ENCODE measurements around the gene PAXX. TPM values are rescaled to one million over a fixed set of nuclear protein-coding genes. Genes with fewer than 3 reads are reported as not detected.
A peak's percentile ranks its signal among the peaks of the same experiment; 100 is the strongest.
"Not testable (repeated sequence)": the region's sequence is repeated elsewhere in the genome, so short reads cannot be mapped to it uniquely, and the experiment has no call there.

The PAXX gene
- total RNA-seq, 1 donor from 2014 or later: 87.8 TPM

DNA sequence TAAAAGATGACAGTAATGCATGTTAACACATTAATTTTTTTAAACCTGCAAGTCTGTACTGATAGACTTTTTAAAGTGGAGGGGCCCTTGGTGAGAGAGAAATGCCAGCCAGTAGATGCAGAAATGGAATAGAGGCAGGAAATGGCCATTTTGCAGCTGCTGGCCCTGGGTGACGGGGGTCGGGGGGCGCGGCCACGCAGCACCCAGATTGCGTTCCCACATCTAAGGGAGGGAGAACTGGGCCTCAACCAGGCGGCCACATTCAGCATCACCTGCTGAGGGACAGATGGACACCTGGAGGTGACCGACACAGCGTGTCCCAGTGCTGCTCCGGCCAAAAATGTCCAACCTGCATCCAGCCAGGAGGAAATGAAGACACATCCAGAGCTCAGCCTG lies 10.4 kb downstream of the PAXX start:
- H3K27ac Mint-ChIP-seq: no peak overlapping the region
- no peaks in the 10 kb centered on the region for H3K9me3 Mint-ChIP-seq
- no peak for DNase-seq
- no peaks in the 10 kb centered on the region for H3K27me3 Mint-ChIP-seq
- H3K4me1 Mint-ChIP-seq: peaks cover 25% of the 10 kb centered on the region
- H3K4me3 Mint-ChIP-seq: no peak overlapping the region
- intact Hi-C loops (cut with micrococcal nuclease): no loop called here
- H3K36me3 Mint-ChIP-seq (ENCODE audit: low read depth): no peaks in the 10 kb centered on the region

DNA sequence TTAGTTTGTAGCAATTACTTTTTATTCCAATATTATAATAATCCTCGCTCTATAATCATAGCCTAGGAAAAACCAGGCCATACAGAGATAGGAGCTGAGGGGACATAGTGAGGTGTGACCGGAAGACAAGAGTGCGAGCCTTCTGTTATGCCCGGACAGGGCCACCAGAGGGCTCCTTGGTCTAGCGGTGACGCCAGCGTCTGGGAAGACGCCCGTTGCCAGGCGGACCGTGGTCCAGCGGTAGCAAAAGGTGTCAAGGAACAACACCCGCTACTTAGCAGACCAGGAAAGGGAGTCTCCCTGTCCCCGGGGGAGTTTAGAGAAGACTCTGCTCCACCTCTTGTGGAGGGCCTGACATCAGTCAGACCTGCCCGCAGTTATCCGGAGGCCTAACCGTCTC lies 12.1 kb downstream of the PAXX start:
- intact Hi-C loops (cut with micrococcal nuclease): not testable (repeated sequence)

DNA sequence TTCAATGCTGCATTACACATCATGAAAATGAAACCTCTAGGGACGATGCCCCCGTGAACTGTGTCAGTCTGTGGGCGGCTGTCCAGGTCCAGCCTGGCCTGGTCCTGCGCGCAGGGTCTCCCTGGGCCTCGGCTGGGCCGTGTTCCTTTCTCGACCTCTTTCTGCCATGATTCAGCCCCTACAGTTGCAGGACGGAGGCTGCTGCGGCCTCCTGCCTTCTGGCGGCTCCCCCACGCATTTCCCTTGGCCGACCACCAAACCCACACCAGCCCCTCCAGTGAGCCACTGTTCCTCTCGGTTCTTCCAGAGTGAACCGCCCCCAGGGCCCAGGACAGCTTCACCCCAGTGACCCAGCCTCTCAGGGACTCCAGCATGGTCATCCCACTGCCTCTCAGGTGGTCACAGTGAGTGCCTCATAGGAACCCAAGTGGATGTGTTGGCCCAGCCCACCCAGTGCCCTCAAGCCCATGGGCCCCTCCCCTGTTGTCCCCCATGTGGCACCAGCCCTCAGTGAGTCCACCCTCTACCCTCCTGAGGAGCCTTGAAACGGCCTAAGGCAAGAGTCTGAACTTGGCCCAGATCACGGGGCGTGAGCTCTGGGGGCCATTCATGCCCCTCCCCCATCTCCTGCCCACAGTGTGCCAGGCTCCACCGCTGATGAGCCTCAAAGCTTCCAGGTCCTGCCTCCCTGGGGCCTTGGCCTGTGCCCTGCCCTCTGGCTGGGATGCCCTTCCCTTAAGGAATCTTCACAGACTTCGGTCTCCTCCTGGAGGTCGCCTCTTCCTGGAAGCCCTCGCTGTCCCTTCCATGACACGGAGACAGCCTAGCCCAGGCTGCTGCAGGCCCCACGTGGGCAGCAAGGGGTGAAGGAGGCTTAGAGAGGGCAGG lies 14.1 kb downstream of the PAXX start:
- no peaks in the 10 kb centered on the region for H3K27me3 Mint-ChIP-seq
- no peak overlapping the region for H3K4me3 Mint-ChIP-seq
- H3K9me3 Mint-ChIP-seq: no peaks in the 10 kb centered on the region
- peaks cover 4% of the 10 kb centered on the region for H3K4me1 Mint-ChIP-seq
- no peaks in the 10 kb centered on the region for H3K36me3 Mint-ChIP-seq (ENCODE audit: low read depth)
- intact Hi-C loops (cut with micrococcal nuclease): no loop called here
- no peak overlapping the region for H3K27ac Mint-ChIP-seq
- DNase-seq: no peak

More for the DNA sequence above, 12.1 kb downstream of the PAXX start:
- H3K27ac Mint-ChIP-seq; H3K9me3 Mint-ChIP-seq; H3K27me3 Mint-ChIP-seq; H3K36me3 Mint-ChIP-seq (ENCODE audit: low read depth); H3K4me3 Mint-ChIP-seq: not testable (repeated sequence)
- peaks cover 16% of the 10 kb centered on the region for H3K4me1 Mint-ChIP-seq
- peak; percentile 67 for DNase-seq

DNA sequence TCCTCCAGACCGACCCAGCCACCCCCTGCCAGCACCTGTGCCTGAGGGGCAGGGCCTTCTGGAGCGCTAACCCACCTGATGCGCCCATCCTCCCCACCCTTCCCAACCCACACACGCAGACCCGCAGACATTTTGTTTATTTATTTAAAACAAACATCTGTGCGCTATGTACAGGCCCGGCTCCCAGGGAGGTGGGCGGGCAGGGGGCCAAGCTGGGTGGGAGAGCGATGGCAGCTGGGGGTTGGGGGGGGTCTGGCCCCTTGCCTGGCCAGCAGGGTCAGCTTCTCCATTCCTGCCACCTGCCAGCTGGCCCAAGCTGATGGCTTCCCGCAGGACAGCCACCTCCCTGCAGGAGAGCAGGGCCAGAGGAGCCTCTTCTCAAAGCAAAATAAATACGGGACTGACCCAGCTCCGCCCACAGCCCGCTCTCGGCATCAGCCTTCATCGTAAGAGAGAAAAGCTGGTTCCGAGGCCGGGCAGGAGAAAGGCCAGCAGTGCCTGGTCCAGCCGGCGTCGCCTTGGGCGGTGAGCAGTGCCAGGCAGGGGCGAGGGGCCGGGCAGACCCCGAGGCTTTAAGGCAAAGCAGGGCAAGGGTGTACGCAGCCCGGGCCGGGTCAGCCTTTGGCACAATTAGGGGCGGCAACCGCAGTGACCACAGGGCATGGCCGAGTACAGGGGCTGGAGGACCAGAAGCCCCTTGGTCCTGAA lies 15.0 kb downstream of the PAXX start:
- Mint-ChIP-seq H3K36me3 (ENCODE audit: low read depth) (no peaks in the 10 kb centered on the region), H3K27ac (no peak overlapping the region), H3K4me3 (no peak overlapping the region), H3K4me1 (peaks cover 4% of the 10 kb centered on the region), H3K27me3 (no peaks in the 10 kb centered on the region), H3K9me3 (no peaks in the 10 kb centered on the region)
- intact Hi-C loops (cut with micrococcal nuclease): no loop called here
- DNase-seq: no peak

DNA sequence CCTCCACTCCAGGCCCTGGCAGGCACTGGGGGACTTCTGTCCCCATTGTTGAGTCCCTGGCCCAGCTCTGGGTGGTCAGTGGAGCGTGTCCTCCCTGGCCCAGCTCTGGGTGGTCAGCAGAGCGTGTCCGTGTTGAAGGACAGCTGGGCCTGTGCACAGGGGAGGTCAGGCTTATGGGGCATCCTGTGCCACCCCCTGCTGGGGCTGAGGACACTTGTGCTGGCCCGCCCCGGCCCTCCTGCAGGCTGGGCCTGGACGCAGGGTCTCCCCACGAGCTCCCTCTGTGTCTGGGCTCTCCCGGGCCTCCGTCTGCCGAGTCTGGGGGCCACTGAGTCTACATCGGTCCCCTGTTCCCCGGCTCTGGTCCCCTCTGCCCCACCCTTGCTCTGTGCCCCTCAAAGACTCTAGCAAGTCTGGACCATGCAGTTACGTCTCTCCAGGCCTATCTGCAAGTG lies 15.6 kb downstream of the PAXX start:
- no peak overlapping the region for H3K27ac Mint-ChIP-seq
- no peaks in the 10 kb centered on the region for H3K27me3 Mint-ChIP-seq
- no peak overlapping the region for H3K4me3 Mint-ChIP-seq
- no peaks in the 10 kb centered on the region for H3K9me3 Mint-ChIP-seq
- DNase-seq: no peak
- peaks cover 4% of the 10 kb centered on the region for H3K4me1 Mint-ChIP-seq
- intact Hi-C loops (cut with micrococcal nuclease): no loop called here
- H3K36me3 Mint-ChIP-seq (ENCODE audit: low read depth): no peaks in the 10 kb centered on the region

DNA sequence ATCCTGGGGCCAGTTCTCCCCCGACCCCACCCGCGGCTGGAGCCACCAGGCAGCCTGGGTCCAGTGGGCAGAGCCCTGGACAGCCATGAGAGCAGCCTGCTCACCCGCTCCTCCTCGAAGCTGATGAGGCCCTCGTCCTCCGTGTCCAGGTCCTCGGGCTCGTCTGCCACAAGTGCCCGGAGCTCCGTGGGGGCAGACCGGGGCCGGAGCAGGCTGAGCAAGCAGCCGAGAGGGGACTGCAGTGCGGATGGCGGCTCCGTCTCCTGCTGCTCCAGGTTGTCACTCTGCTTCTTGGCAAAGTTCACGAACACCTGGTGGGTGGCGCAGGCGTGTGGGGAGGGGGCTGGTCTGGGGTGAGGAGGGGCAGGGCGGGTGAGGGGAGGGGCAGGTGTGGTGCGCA lies 16.1 kb downstream of the PAXX start:
- Mint-ChIP-seq H3K36me3 (ENCODE audit: low read depth) (no peaks in the 10 kb centered on the region), H3K4me1 (peaks cover 4% of the 10 kb centered on the region), H3K4me3 (no peak overlapping the region), H3K27ac (no peak overlapping the region), H3K27me3 (no peaks in the 10 kb centered on the region), H3K9me3 (no peaks in the 10 kb centered on the region)
- DNase-seq: no peak
- intact Hi-C loops (cut with micrococcal nuclease): no loop called here

DNA sequence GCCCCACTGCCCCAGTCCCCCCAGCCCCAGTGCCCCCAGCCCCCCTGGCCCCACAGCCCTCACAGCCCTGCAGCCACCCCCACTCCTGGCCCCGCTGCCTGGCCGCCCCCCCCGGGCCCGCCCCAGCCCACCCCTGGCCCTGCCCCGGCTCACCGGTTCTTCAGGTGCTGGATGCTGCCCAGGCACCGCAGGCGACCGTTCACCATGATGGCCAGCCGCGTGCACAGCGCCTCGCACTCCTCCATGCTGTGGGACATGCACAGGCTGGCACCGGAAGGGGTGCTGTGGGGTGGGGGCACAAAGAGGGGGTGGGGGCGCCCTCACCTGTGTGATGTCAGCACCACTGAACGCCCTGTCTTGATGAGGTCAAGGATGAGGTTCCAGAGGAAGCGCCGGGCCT lies 17.0 kb downstream of the PAXX start:
- Mint-ChIP-seq H3K27ac (no peak overlapping the region), H3K4me3 (no peak overlapping the region), H3K9me3 (no peaks in the 10 kb centered on the region), H3K36me3 (ENCODE audit: low read depth) (no peaks in the 10 kb centered on the region), H3K27me3 (no peaks in the 10 kb centered on the region), H3K4me1 (peaks cover 4% of the 10 kb centered on the region)
- no peak for DNase-seq
- intact Hi-C loops (cut with micrococcal nuclease): no loop called here

DNA sequence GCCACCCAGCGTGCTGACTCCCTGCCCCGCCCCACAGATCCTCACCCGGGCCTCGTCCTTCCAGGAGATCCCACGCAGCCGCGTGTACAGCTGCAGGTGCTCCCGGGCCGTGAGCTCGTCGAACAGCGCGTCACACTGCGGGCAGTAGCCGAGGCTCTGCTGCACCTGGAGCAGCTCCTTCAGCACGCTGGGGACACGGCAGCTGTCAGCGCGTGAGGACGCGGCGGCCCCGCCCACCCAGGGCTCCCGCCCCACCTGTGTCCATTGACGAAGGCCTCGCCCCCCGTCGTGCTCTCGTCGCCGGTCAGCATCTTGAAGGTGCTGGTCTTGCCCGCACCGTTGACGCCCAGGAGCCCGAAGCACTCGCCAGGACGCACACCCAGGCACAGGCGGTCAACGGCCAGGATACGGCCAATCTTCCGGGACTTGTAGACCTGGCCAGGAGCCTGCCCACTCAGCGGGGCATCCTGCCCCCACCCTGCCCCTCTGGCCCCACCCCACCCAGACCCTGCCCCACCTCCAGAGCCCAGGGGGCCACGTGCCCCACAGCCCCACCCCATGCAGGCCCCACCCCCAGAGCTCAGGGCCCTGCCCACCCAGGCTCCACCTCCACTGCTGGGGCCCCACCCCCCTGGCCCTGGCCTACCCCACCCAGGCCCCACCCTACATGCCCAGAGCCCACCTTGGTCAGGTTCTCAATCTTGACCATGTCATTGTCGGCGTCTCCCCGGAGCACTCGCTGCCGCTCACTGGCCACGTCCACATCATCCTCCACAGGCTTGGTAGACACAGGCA lies 17.9 kb downstream of the PAXX start:
- H3K27me3 Mint-ChIP-seq: no peaks in the 10 kb centered on the region
- no peak overlapping the region for H3K4me3 Mint-ChIP-seq
- intact Hi-C loops (cut with micrococcal nuclease): no loop called here
- no peak for DNase-seq
- no peak overlapping the region for H3K27ac Mint-ChIP-seq
- H3K36me3 Mint-ChIP-seq (ENCODE audit: low read depth): no peaks in the 10 kb centered on the region
- H3K4me1 Mint-ChIP-seq: peaks cover 2% of the 10 kb centered on the region
- H3K9me3 Mint-ChIP-seq: no peaks in the 10 kb centered on the region

DNA sequence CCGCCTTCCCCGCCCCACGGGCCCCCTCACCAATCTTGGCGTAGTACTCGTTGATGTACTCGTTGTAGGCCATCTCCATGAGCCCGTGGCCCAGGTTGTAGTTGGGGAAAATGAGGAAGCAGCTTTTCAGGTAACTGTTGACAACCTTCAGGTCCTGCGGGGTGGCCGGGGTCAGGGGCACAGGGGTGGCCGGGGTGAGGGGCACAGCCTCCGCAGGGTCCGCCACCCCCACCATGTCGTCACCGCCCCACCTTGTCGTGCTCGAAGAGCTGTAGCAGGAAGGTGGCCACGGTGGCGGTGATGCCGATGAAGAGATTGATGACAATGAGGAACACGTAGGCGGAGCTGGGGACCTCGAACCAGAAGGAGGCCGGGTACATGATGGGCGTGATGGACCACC lies 18.9 kb downstream of the PAXX start:
- no peak overlapping the region for H3K4me3 Mint-ChIP-seq
- H3K4me1 Mint-ChIP-seq: peaks cover 1% of the 10 kb centered on the region
- intact Hi-C loops (cut with micrococcal nuclease): no loop called here
- H3K27me3 Mint-ChIP-seq: no peaks in the 10 kb centered on the region
- H3K27ac Mint-ChIP-seq: no peak overlapping the region
- H3K9me3 Mint-ChIP-seq: no peaks in the 10 kb centered on the region
- DNase-seq: no peak
- H3K36me3 Mint-ChIP-seq (ENCODE audit: low read depth): no peaks in the 10 kb centered on the region

DNA sequence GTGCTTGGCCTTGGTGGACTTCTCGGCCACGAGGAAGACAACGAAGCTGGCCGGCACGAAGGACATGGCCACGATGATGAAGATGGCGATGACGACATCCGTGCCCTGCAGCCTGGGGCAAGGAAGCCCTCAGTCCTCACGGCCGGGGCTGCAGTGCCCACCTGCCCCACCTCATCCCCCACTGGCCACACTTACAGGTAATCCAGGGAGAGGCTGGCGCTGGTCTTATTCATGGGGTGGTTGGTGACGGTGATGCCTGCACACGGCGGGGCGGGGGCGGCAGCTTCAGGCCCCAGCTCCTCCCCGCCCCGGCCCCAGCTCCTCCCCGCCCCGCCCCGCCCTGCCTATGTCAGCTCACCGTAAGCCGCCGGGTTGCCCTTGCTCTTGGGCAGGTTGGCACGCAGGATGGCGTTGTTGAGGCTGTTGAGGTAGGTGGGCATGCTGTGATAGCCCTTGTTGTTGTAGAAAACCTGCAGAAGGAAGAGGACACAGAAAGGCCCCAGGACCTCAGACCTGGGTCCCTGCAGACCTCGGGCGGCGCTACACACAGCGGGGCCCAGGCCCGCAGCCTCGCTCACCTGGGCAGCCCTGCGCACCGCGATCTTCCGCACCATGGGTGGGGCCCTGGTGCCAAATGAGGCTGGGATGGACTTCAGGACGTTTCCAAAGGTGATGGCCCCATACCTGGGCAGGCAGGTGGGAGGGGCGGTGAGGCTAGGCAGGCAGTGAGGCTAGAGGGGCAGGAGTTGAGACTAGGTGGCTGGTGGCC lies 19.9 kb downstream of the PAXX start:
- intact Hi-C loops (cut with micrococcal nuclease): no loop called here
- DNase-seq: no peak
- no peak overlapping the region for H3K27ac Mint-ChIP-seq
- no peaks in the 10 kb centered on the region for H3K4me1 Mint-ChIP-seq
- no peak overlapping the region for H3K4me3 Mint-ChIP-seq
- no peaks in the 10 kb centered on the region for H3K27me3 Mint-ChIP-seq
- H3K36me3 Mint-ChIP-seq (ENCODE audit: low read depth): no peaks in the 10 kb centered on the region
- no peaks in the 10 kb centered on the region for H3K9me3 Mint-ChIP-seq

DNA sequence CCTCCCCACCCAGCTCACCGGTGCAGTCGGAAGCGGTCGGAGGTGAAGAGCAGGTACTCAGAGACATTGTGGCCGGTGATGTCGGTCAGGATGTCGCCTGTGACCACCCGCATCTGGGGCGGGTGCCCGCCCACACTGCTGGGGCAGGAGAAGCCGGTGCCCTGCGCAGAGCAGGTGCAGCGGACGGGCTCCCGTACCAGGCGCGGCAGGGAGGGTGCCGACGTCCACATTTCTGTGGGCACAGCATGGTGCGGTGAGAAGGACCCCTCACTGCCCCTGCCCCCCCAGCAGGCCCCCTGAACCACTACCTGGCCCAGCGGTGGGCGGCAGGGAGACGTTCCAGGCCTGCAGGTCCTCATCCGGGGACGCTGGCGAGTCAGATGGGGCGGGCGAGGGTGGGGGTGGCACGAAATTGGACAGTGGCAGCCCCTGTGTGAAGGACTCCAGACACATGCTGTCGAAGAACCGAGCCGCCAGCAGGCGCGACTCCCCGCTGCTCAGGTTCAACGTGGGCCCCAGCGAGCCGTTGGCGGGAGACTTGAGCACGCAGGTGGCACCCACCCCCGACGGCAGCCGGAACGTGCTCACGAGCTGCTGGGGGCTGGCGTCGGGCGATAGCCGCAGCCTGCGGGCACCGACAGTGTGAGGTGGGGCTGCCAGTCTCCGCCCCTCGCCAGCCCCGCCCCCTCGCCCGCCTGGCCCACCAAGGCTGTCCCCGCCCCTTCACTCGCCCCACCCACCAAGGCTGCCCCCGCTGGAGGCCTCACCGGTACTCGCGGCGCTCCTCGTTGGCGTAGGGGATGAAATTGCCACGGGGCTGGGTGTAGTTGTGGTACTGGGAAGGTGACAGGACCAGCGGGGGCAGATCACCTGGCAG lies 20.7 kb downstream of the PAXX start:
- no peaks in the 10 kb centered on the region for H3K9me3 Mint-ChIP-seq
- H3K27me3 Mint-ChIP-seq: no peaks in the 10 kb centered on the region
- intact Hi-C loops (cut with micrococcal nuclease): no loop called here
- no peaks in the 10 kb centered on the region for H3K4me1 Mint-ChIP-seq
- H3K4me3 Mint-ChIP-seq: no peak overlapping the region
- DNase-seq: no peak
- no peak overlapping the region for H3K27ac Mint-ChIP-seq
- no peaks in the 10 kb centered on the region for H3K36me3 Mint-ChIP-seq (ENCODE audit: low read depth)

DNA sequence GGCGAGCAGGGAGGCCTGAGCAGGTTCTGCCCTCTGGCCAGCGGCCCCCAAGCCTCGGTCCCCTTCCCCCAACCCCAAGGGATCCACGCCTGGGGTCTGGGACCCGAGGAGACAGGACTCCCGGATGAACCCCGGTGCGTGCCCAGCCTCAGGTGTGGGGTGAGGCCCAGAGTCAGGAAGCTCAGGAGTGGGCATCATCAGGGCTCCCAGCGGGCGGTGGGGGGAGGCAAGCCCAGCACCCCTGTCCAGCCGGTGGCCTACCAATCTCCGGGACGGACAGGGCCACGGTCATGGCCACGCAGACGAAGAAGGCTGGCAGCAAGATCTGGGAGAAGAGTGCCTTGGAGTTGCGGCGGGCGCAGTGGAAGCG lies 21.3 kb downstream of the PAXX start:
- intact Hi-C loops (cut with micrococcal nuclease): no loop called here
- DNase-seq: no peak
- Mint-ChIP-seq H3K27ac (no peak overlapping the region), H3K4me1 (no peaks in the 10 kb centered on the region), H3K9me3 (no peaks in the 10 kb centered on the region), H3K4me3 (no peak overlapping the region), H3K27me3 (no peaks in the 10 kb centered on the region), H3K36me3 (ENCODE audit: low read depth) (no peaks in the 10 kb centered on the region)

DNA sequence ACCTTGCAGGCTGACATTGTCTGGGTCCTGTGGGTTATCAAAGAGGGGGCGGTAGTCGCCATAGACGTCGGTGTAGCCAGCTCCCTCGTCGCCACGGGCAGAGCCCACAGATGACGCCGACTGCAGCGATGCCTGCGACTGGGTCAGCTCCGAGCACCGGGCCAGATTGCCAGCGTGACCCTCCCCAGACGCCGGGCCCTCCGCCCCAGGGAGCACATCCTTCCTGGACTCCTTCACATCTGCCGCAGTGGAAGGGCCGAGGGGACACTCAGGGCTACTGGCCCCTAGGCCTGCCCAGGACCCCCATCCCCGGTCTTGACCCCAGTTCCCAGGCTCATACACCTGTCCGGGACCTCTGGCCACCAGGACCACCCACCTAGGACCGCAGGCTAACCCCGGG lies 21.9 kb downstream of the PAXX start:
- Mint-ChIP-seq H3K4me3 (no peak overlapping the region), H3K9me3 (no peaks in the 10 kb centered on the region), H3K36me3 (ENCODE audit: low read depth) (no peaks in the 10 kb centered on the region), H3K27me3 (no peaks in the 10 kb centered on the region), H3K27ac (no peak overlapping the region), H3K4me1 (no peaks in the 10 kb centered on the region)
- no peak for DNase-seq
- intact Hi-C loops (cut with micrococcal nuclease): no loop called here

Measured in activated CD4-positive, alpha-beta T cell treated with anti-CD3 and anti-CD28 coated beads, Interleukin-2, amount 10 ng/mL, durations not matched to agents 24 days and 14 days (primary cell).